GM23248 (cell line): ENCODE data around the gene OGFOD2.

ENCODE experiments used
- EZH2 ChIP-seq: fragments of 200-600 bp; sonication (generic); IDR thresholded peaks from 2 replicates; pipeline ENCODE4 v1.6.1; 2018; ENCODE audit warnings: antibody characterized with exemption, mild to moderate bottlenecking; ENCODE audit not compliant: insufficient read depth, poor library complexity, severe bottlenecking
- EZH2phosphoT487 ChIP-seq: fragments of 200-600 bp; sonication (generic); IDR thresholded peaks from 2 replicates; pipeline ENCODE4 v1.6.1; 2018; ENCODE audit warnings: antibody characterized with exemption, moderate library complexity, mild to moderate bottlenecking, low read depth; ENCODE audit not compliant: insufficient read depth

DNA sequence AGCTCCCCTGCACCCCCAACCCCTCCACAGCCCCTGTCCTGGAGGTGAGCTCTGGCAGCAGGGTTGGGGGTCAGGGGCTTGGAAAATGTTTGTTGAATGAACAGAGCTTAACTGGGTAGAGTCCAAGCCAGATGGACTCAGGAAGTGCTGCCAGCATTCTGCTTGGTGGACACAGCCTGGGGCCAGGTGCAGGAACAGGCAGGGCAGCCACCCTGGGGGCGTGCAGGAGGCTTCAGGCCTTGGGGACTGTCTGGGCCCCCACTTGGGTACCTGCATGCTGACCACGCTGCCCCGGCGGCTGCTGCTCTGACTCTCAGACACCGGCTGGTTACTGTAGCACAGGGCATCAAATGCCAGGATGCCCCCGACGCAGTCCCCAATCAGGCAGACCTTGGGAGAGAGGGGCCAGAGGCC lies 21.2 kb downstream of the OGFOD2 start:
- TF ChIP-seq EZH2phosphoT487, result no peak
- no peak for TF ChIP-seq EZH2
